ENCODE measurements around the gene FBXL14.
"Not testable (repeated sequence)": the region's sequence is repeated elsewhere in the genome, so short reads cannot be mapped to it uniquely, and the experiment has no call there.

The FBXL14 gene

DNA sequence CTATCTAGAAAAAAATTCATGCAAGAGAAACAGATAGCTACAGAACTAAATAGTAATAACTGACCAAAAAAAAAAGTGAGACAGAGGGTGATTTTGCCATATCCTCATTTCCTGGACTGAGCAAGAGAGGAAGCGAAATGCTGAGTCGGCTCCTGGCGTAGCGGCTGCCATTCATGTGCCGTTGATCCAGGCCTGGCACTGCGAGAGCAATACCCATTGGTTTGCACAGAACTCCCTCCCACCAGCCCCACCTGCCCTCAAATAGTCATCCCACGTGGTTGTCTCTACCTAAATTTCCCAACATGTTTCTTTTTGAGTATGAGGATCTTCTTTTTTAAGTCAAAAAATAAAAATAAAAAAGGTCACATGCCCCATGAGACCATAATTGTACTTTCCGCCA, 25.2 kb upstream of the FBXL14 start:
- no peak for DNase-seq

GRCh38 chr12:1619159-1619558, 24.8 kb upstream of the FBXL14 start:
- DNase-seq = no peak

GRCh38 chr12:1618489-1618888, 24.1 kb upstream of the FBXL14 start:
- no peak for DNase-seq

DNA sequence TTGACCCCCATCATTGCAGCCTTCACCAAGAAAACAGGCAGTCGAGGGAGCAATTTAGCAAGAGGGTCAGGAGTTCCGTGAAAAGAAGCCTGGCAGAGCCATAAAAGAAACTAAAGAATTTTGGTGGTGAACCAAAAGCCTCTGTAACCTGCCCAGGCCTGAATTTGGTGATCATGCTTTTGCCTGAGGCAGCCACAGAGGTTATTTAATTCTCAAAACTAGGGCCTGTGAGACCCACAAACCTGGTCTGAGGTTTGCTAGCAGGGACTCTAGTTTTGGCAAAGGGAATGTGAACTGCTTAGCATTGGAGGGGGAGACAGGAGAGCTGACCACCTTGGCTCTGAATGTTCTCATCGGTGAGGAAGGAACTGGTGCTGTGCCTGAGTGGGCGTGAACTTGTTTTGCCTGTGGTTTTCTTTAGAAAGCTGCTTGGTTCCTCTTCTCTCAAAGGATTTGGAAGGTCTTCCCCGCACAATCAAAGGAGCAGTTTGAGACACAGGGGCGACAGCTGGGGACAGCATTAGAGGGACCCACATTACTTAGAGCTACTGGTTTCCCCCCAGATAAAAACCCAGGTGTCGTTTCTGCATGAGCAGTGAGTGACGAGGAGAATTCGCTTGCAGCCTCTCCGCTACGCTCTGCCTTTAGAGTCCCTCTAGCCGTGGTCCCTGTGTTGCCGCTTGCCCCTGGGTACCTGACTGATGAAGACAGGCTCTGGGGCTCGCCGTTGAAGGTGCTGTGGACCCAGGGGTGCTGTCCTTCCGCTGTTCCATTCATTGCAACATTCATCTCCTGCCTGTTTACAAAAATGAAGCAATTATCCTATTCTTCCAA, 22.1 kb upstream of the FBXL14 start:
- no peak for DNase-seq

DNA sequence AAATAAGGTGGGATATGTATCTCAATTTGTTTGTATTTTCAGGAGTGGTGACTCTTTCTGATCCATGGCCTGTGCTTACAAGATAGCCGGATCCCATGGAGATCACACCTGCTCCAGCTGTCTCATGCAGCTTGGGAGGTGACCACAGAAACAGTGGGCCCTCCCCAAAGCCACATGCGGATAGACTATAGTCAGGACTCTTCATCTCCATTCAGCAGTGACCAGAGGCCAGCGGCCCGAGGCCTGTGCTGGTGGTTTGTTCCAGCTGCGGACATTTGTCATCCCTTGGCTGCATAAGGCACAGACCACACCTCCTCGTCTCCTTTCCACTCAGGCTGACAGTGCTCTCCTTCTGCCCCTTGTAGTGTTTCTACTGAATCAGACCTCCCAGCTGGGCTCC, 20.0 kb upstream of the FBXL14 start:
- no peak for DNase-seq

DNA sequence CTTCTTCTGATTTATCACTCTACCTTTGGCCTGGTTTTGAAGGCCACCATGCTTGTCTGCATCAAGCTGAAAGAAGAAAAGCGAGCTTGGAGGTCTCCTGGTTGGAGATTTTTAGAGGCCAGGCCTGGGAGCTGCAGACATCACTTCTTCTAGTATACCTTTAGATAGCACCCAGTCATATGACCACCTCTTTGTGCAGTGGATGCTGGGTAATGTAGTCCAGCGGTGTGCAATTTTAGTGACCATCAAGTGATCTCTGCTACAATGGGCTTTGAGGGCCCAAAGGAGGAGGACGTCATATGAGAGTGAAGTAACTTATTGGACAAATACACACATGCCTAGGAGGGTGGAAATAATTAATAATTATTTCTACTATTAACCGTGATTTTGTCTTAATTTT, 19.5 kb upstream of the FBXL14 start:
- no peak for DNase-seq

- DNase-seq = no peak
Observed at GRCh38 chr12:1611803-1612572, 17.6 kb upstream of the FBXL14 start.

DNA sequence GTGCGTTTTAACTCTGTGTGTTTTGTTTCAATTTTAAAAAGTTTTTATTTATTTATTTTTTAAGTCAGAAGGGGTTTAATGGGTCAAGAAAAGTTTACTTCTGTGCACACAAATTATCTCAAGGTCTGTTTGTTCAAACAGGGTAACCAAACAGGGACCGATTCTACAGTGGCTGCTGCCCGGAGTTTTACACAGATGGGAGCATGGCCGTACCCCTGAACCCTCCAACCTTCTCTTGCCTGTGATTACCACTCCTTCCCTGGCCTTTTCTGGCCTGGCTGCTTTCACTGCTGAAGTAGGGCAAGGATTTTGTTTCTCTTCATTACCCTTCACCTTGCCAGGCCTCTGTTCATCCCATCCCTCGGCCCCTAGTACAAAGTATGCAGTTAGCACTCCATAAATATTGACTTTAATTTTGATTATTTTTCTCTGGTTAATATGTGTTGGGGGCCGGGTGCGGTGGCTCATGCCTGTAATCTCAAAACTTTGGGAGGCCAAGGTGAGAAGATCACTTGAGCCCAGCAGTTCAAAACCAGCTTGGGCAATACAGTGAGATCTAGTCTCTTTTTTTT, 15.8 kb upstream of the FBXL14 start:
- DNase-seq = no peak

DNA sequence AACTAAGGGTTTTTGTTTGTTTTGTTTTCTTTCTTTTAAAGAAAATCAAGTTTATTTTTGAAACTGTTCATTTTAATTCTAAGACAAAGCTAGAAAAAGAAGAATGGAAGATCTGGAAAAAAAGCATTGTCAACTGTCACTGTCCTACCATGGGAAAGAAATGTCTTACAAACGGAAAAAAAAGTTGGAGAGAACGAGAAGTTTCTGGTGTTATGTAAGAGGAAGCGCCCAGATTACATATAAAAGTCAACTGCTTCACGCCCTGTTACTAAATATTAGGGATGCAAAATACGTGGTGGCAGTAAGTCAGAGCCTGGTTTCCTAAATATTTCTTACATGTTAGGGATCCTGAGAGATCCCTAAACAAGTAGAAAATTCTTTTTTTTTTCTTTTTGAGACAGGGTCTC, 14.3 kb upstream of the FBXL14 start:
- DNase-seq = no peak

DNA sequence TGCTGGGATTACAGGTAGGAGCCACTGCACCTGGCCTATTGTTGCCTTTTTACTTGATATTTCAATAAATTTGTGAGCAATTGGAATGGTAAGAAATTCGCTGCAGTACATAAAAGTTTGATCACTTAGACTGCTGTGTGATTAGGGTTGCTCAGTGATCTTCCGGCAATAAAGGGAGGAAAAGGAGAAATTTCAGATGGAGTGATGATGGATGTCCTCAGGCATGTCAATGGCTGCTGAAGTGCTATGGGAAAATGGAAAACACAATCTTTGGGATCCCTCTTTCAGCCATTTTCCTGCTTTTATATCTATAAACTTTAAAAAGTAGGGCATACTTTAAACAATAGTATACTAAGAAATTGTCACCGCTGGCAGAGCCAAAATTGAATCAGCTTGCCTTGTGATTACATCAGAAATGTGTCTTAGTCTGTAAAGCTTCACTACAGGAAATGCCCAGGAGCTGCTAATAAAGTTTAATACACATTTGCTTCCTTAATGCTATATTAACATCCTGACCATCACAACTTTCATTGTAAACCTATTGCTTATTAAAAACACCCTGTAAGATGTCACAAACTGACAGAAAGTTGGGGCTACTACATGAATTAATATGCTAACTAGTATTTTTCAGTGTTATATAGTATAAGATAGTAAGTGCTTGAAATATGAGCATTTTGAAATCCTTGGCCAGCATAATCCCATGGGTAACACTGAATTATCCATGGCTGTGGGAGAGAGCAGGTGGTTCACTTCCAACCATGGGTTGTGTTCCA, 13.7 kb upstream of the FBXL14 start:
- DNase-seq = no peak

DNA sequence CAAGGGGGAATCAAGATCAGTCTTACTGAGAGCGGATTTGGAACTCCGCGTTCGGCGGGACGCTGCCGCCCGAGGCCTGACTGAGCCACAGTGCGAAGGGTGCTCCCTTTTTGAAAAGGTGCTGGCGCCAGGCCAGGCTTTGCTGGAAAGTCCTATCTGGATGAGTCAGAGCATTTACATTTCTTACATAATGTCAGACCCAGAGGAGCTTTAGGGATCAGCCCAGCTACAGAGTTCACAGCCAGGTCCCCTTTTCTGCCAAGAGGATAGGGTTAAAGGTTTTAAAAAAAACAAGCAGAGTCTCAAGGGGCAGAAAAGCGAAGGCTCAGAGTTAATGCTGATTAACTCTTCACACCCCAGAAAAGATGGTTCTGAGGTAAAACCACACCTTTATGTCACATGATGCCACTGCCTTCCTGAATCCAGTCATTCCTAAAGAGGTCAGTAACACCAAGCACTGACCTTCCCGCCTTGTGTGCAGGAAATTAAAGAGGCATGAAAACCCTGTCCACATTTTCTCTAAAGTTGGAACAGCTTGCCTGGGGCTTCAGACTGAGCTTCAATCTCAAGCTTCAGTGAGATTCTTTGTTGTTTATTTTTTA, 11.7 kb upstream of the FBXL14 start:
- DNase-seq = peak; percentile 36

- peak; percentile 54 for DNase-seq
Observed at GRCh38 chr12:1605129-1606020, 11.0 kb upstream of the FBXL14 start.

DNA sequence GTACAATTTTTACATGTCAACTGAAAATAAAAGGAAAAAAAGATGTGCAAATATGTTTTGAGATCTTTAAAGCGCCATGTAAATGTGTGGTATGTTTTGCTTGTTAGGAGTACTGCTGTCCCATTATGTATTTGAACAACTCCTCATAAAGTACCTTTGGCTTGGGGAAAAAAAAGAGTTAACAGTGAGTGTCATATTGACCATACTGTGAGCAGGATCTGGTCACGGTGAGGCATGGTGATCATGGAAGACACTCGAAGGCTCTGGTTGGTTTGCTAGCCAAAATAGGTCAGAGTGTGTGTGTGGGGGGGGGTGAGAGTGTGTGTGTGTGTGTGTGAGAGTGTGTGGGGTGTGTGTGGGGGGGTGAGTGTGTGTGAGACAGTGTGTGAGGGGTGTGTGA, 10.1 kb upstream of the FBXL14 start:
- DNase-seq = no peak

DNA sequence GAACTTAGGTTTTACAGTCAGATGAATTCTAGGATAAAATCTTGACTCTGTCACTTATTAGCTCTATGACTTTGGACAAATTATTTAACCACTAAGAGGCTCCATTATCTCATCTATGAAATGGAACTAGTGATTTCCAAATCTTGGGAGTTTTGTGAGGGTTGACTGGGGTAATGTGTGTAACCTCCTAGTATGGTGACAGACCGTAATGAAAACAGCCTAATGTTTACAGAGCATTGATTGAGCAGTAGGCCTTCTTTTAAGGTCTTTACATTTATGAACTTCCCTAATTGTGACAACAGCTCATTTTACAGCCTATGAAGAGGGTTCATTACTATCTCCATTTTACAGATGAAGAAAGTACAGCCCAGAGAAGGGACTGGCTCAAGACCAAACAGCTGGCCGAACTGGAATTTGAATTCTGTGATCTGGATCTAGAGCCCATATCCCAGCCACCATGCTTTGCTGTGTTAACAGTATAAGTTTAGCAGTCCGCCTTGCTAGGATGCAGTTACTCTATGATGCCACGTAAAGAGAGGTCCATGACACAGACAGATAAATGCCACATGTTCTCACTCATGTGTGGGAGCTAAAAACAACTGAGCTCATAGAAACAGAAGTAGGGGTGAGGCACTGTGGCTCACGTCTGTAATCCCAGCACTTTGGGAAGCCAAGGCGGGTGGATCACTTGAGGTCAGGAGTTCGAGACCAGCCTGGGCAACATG, 9.1 kb upstream of the FBXL14 start:
- no peak for DNase-seq

- not testable (repeated sequence) for DNase-seq
Observed at GRCh38 chr12:1602706-1603105, 8.3 kb upstream of the FBXL14 start.

DNA sequence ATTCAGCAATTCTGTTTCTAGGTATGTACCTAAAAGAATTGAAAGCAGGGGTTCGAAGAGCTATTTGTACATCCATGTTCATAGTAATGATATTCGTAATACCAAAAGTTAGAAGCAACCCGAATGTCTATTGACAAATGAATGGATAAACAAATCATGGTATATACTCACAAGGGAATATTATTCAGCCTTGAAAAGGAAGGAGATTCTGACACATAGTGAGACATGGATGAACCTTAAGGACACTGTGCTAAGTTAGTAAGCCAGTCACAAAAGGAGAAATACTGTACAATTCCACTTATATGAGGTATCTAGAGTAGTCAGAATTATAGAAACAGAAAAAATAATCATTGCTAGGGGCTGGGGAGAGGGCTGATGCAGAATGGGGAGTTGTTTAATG, 4.4 kb upstream of the FBXL14 start:
- no peak for DNase-seq

DNA sequence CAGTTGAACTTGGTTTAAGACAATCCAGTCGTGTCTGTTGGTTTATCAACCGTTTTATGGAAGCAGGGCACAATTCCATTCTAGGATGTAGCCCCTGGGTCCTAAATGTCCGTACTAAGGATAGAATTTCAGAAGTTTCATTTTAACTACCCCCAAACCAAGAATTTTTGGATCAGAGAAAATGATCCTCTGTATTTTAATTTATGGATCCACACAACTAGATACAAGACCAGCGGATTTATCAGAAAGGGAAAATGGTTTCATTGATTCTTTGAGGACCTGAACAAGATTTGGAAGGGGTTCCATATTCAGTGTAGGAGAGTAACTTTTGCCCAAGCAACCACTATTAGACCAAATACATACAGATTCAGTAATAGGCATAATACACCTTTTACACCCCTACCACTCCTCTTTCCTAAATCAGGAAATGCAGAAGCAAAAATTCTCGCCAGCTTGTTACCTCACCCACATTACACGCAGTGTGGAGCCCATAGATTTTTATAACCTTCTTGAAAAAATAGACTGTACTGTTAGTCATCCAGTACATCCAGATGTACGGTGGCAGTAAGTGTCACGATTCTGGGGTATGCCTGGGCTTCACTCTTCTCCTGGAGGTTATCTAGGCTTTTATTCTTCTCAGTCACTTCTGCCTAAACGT, 1.4 kb upstream of the FBXL14 start:
- no peak for DNase-seq

- no peak for DNase-seq
Observed at GRCh38 chr12:1595026-1595561, 713 bp upstream of the FBXL14 start.

DNA sequence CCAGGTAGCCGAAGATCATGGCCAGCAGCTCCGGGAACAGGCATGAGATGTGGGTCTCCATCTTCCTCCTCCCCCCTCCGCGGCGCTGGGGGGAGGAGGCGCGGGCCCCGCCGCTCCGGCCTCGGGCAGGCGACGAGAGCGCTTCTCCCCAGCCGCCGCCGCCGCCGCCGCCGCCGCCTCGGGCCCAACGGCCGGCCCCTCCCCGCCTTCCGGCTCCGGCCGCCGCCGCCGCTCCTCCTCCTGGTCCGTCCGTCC, 448 bp downstream of the FBXL14 start:
- DNase-seq = no peak
